GM19468 (cell line): ENCODE data around the gene RXRG.

ENCODE experiments used
- ATAC-seq: cut with Tn5 transposase; IDR thresholded peaks from one replicate; pipeline ENCODE4 v1.9.1; 2021; ENCODE audit warnings: mild to moderate bottlenecking, moderate library complexity, moderate number of reproducible peaks; ENCODE audit not compliant: unreplicated experiment; ENCODE audit errors: extremely low read depth

The RXRG gene

DNA sequence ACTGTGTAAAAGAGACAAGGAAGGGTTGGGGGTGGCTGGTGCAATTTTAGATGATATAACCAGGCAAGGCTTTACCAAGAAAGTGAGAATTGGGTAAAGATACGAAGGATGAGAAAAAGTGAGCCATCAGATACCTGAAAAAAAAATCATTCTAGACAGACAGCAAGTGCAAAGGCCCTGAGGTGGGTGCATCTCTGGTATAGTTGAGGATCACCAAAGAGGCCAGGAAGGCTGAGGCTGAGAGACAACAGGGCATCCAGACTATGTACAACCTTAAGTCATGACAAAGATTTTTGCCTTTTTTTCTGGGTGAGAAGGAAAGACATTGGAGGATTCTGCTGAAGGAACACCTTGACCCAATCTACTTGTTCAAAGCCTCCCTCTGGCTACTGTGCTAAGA, 29.9 kb downstream of the RXRG start:
- no peak for ATAC-seq

- no peak for ATAC-seq
Measured at GRCh38 chr1:165414620-165415019, 30.3 kb downstream of the RXRG start.

- no peak for ATAC-seq
Measured at GRCh38 chr1:165411396-165411795, 33.5 kb downstream of the RXRG start.

GRCh38 chr1:165409657-165410358, 35.1 kb downstream of the RXRG start:
- no peak for ATAC-seq

- ATAC-seq = no peak
Measured at GRCh38 chr1:165408518-165408917, 36.4 kb downstream of the RXRG start.

GRCh38 chr1:165407398-165407797, 37.5 kb downstream of the RXRG start:
- no peak for ATAC-seq

GRCh38 chr1:165403835-165404482, 41.0 kb downstream of the RXRG start:
- no peak for ATAC-seq

DNA sequence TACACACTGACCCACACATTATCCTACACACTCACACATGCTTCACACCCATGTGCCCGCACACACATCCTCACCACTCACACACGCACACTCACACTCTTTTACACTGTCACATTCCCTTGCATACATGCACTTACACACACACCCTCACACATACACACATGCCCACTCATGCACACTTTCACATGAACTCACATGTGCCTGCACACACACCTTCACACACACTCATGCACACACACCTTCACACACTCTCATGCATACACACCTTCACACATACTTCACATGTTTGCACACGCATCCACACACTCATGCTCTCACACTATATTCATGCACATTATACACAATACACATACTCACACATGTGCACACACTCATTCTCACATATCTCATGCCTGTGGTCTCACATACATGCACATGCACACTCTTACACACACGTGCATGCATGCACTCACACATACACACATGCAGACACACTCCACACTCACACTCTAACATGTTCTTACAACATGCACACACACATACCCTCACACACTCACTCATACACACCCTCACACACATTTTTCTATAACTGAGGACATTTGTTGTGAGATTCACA, 42.3 kb downstream of the RXRG start:
- no peak for ATAC-seq

- ATAC-seq = no peak
Measured at GRCh38 chr1:165397944-165398343, 47.0 kb downstream of the RXRG start.

DNA sequence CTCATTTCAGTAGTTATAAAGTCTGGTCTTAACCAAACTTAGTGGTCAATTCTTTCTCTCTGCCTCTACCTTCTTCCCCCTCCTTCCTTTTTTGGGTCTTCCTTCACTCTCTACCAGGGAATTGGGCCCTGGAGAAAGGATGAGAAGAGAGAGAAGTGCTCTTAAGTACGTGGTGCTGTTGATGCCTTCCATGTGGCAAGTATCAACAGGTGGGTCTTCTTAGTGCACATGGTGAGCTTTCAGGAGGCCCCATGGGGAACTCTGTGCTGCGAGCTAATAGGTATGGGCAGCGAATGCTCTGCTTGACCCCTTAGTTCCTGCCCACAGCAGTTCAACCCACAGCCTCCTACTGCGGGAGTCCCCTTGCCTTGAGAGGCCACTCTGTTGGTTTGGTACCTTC, 49.0 kb downstream of the RXRG start:
- ATAC-seq = no peak

DNA sequence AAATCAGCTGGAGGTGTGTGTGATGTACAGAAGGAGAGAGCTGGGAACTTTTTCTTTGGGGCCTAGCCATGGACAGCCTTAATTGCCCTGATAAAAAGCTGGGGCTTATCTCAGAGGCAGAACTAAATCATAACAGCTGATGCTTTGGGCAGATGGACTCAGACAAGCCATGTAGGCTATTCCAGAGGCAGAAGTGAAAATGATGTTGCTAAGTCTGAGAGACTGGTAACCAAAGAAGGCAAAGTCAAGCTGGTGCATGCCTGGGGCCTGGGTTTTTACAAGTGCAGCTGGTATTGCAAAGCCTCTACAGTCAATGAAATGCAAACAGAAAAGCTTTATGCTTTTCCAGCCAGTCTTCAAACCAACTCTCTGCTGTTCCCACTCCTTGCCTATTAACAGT, 49.4 kb downstream of the RXRG start:
- no peak for ATAC-seq

- ATAC-seq = peak; percentile 96
Measured at GRCh38 chr1:165392634-165393571, 52.0 kb downstream of the RXRG start.

DNA sequence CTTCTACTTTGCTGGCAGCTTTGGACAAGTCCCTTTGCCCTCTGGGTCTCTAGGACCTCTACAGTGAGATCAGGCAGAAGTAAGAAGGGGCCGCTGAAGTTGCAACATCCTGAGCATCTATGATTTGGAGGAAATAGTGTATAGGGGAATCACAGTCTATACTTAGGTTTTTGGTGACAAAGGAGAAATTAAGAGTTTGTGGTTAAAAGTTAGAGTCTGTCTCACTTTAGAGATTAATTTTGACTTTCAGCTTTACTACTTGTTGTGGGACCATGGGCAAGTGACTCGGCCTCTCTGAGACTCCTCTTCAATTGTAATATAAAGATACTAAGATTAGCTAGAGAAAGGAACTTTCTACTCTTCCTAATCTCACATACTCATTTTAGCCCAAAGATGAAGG, 55.3 kb downstream of the RXRG start:
- no peak for ATAC-seq

DNA sequence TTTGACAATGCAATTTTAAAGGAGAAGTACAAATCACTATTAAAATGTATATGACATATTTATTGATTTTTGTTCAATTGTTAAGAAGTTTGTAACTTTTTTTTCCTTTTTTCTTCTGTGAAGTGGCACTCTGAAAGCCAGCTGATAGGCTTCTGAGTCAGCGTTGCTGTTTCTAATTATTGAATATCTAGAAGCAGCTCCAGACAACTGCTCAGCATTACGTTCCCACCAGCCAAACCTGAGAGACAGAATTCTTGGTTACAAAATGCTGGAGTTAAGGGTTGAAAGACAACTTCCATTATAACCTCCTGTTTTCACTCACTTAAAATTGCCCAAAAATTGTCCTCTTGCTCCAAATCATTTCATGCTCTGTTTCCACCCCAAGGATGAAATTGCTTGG, 57.0 kb downstream of the RXRG start:
- ATAC-seq = no peak

- no peak for ATAC-seq
Measured at GRCh38 chr1:165387505-165387904, 57.4 kb downstream of the RXRG start.

- no peak for ATAC-seq
Measured at GRCh38 chr1:165383599-165384405, 61.1 kb downstream of the RXRG start.

DNA sequence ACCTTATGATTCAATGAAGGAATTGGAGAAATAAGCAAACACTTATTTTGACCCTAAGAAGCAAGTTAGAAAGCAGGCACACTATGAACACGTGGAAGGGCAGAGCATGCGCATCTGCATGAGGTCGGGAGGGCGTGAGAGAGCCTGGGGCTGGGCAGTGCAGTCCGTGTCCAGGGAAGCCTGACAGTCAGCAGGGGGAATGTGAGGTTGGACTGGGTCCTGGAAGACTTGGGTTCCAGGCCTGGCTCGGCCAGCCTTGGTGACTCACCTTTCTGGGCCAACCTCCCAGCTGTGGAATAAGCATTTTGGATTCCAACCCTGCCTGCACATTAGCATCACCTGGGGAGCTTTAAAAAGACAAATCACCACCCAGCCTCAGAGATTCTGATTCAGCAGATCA, 61.9 kb downstream of the RXRG start:
- ATAC-seq = no peak

DNA sequence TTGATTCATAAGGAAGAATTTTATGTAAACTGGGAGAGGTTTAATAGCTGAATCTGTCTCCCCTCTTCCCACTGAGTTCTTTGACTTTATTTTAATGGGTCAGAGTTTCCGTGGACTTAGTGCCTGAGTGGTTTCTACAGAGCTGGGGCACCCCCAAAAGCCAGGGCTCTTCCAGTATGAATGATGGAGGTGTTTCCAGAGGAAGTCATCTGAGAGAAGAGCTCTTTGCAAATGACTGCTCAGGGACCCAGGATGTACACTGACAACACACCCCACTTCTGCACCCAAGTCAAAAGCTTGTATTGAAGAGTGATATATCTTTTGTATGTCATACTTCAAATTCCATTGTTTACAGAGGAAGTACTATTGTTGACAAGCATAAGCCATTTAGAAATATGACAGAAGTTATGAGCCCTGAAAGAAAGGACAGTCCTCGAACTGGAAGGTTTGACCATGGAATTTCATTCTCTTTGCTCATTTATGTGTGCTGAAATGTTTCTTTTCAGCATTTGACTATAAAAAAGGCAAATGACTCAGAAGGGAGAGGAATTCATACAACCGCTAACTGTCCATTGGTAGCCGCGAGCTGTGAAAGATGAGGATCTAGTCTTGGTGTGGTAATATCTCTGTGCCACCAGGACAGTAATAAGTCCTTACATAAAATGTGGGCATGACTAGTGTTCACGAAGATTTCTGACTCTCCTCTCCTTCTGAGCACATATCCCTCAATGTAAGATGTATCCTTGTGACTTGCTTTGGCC, 63.0 kb downstream of the RXRG start:
- no peak for ATAC-seq

DNA sequence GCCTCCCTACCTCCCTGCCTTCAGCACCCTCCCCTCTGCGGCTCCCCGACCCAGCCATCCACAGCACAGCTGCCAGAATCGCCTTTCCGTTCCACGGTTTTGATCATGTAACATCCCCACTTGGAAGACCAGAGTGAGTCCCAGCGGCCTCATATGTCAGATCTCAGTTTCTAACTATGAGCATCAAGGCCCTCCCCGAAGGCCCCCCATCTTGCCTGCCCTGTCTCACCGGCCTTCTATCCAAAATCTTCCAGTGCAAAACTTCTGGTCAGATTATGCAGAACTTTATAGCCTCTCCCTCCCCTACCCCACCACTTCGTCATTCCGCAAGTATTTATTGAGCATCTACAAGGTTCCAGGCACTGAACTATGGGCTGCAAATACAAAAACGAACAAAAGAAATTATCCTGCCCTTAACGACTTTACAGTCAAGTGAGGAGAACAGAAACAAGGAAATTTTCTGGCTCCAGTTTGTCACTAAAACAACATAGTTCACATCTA, 68.1 kb downstream of the RXRG start:
- ATAC-seq = no peak
